Prostate gland (tissue), 2 donors: ENCODE data around the gene PHF23.

ENCODE experiments used
- CTCF ChIP-seq, 4 experiments: fragments of 200-600 bp in 2 of 4; fragments of 450-650 bp in 2 of 4; sonication (generic) in 2 of 4; IDR thresholded peaks; 1 replicate in 3 of 4; 2 replicates in 1 of 4; pipeline ENCODE4 v1.5.1; 2016 to 2019; ENCODE audit warnings: antibody characterized with exemption in 4 of 4, mild to moderate bottlenecking in 2 of 4, moderate library complexity in 2 of 4
- POLR2A ChIP-seq: fragments of 450-650 bp; IDR thresholded peaks from one replicate; pipeline ENCODE4 v1.6.1; 2016; ENCODE audit warnings: antibody characterized with exemption, mild to moderate bottlenecking

- TF ChIP-seq POLR2A (peak; percentile 76), CTCF (IDR thresholded peaks at IDR 0.05) (peak in 1 of 4 experiments; percentile 6)
Measured at GRCh38 chr17:7241783-7242716, 2.8 kb upstream of the PHF23 start, which contains the start of gene GABARAP.
